Glomerular visceral epithelial cell (primary cell): ENCODE data around the gene KLHL26.
A peak's percentile ranks its signal among the peaks of the same experiment; 100 is the strongest.
"Not testable (repeated sequence)": the region's sequence is repeated elsewhere in the genome, so short reads cannot be mapped to it uniquely, and the experiment has no call there.

ENCODE experiments used
- DNase-seq: peaks from one replicate; pipeline ENCODE4 v3.0.0-alpha.2; 2016; ENCODE audit errors: extremely low spot score

The KLHL26 gene, protein sequence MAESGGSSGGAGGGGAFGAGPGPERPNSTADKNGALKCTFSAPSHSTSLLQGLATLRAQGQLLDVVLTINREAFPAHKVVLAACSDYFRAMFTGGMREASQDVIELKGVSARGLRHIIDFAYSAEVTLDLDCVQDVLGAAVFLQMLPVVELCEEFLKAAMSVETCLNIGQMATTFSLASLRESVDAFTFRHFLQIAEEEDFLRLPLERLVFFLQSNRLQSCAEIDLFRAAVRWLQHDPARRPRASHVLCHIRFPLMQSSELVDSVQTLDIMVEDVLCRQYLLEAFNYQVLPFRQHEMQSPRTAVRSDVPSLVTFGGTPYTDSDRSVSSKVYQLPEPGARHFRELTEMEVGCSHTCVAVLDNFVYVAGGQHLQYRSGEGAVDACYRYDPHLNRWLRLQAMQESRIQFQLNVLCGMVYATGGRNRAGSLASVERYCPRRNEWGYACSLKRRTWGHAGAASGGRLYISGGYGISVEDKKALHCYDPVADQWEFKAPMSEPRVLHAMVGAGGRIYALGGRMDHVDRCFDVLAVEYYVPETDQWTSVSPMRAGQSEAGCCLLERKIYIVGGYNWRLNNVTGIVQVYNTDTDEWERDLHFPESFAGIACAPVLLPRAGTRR

DNA sequence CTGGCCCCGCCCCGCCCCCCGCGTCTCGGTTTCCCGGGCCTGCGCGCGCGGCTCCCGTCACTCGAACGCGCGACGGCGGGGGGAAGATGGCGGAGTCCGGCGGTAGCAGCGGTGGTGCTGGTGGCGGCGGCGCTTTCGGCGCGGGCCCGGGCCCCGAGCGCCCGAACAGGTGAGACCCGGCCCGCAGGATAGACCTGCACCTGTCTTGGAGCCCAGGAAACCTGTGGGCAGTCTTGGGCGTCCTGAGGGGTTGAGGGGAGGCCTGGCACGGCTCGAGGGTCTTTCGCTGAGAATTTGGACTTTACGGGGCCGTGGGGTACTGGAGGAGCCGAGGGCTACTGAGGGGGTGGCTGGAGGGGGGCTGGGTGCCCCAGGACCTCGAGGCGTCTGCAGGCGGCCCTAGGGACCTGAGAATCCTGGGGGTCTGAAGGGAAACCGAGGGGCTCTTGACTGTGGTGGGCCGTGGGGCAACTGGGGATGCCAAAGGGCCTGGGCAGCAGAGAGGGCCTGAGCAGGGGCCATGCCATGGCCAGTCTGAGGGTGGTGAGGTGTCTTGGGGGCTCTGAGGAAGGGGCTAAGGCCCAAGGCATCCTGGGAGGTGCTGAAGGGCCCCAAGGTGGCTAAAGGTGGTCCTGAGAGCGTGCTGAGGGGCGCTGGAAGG, at the start of gene KLHL26:
KLHL26 (plus strand) TSS at position 60 of the 661 bp plus-strand sequence; CDS start at position 87, 27 bp downstream.
- DNase-seq, result no peak

DNA sequence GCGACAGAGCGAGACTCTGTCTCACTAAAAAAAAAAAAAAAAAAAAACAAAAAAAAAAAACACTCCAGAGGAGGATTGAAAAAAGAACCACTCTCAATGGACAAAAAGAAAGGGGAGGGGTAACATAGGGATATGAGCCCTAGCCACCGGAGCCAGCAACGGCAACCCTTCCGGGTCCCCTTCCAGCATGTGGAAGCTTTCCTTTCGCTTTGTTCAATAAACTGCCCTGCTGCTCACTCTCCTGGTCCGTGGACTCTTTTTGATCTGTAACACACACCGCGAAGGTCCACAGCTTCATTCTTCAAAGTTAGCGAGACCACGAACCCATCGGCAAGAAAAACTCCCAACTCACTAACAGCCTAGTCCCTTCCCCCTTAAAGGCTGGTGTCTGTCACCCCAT, 49.3 kb upstream of the KLHL26 start:
- DNase-seq, result no peak

DNA sequence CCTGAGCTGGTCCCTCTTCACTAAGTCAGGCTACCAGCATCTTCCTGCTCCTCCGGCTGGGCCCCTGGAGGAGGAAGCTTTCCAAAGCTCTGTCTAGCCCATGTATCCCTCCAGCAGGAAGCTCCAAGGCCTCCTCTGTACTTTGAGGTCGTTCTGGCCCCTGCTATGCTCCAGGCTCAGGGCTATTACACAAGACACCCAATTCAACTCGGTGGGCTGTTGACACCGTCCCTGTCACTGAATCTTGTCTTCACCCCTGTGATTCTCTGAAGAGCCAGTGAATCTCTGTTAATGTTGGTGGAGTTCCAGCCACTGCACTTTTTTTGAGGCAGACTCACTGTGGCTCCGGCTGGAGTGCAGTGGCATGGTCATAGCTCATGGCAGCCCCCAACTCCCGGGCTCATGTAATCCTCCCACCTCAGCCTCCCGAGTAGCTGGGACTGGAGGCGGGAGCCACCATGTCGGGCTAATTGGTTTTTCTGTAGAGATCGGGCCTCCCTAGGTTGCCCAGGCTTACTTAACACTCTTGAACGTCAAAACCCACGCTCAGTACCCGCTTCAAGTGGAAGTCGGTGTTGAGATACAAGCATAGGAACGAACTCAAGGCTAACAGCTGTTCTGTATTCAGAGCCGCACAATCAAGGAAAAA, 48.7 kb upstream of the KLHL26 start:
- DNase-seq, result no peak

DNA sequence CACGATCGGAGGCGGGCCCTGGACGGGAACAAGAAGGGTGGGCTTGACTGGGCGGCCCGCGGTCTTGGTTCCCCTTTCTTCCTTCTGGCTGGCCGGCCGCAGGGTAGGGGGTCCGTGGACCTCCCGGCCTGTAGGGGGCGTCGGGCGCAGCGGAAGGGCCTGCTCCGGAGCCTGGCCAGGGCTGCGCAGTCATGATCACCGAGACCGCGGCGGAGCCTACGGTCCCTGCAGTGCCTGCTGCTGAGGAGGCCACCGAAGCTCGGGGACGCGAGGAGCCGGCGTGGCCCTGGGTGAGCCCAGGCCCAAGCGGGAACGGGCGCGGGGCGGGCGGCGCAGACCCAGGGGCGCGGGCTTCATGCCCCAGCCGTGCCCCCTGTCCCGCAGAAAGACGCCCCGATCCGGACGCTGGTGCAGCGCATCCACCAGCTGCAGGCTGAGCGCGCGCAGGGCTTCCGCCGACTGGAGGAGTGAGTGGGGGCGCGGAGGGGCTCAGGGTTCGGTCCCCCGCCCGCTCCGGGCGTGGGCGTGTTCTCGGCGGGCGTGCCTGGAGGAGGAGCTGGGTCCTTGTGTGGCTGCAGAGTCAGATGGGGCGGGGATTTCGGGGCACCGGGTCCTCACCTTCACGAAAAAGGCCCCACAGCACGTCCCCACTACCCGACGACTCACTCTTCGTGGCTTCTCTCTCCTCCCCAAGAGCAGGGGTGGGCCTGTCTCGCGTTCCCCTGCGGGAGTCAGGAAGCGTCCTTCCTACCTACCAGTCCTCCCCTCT, 48.0 kb upstream of the KLHL26 start, which contains the start of gene REX1BD:
REX1BD (plus strand) TSS at position 188 of the 769 bp plus-strand sequence; CDS start at position 192, 4 bp downstream.
- DNase-seq, result peak; percentile 82

DNA sequence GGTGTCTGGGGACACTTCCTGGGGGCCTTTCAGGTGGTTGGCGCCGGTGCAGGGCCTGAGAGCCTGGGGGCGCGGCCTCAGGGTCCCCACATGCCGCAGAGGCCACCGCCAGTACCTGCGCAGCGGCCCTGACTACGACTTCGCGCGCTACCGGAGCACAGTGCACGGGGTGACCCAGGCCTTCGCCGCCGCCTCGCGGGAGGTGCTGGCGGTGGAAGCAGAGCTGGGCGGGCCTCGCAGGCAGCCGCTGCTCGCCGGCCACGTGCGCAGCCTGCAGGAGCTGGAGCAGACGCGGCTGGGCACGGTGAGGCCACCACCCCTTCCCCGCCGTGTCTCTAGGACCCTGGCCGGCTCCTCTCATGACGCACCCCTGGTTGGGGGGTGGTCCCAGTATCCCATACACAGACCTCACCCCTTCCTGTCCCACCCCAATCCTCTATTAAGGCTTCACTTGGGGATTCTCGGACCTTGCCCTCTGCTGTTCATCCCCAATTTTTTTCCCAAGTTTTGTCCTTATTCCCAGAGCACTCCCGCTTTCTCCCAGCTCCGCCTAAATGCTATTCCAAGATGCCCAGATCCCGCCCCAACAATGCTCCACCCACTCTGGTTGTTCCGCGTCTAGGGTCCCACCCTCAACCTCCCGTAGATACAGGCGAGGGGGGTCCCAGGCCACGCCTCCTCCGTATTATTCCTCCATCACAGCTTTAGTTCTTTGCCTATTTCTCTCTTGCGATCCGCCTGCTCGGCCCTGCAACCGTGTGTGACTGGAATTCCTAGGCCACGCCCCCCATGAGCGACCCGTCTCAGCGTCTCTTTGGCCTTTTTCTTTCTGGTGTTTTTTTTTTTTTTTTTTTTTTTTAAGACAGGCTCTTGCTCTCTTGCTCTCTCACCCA, 47.2 kb upstream of the KLHL26 start:
- peak; percentile 64 for DNase-seq

DNA sequence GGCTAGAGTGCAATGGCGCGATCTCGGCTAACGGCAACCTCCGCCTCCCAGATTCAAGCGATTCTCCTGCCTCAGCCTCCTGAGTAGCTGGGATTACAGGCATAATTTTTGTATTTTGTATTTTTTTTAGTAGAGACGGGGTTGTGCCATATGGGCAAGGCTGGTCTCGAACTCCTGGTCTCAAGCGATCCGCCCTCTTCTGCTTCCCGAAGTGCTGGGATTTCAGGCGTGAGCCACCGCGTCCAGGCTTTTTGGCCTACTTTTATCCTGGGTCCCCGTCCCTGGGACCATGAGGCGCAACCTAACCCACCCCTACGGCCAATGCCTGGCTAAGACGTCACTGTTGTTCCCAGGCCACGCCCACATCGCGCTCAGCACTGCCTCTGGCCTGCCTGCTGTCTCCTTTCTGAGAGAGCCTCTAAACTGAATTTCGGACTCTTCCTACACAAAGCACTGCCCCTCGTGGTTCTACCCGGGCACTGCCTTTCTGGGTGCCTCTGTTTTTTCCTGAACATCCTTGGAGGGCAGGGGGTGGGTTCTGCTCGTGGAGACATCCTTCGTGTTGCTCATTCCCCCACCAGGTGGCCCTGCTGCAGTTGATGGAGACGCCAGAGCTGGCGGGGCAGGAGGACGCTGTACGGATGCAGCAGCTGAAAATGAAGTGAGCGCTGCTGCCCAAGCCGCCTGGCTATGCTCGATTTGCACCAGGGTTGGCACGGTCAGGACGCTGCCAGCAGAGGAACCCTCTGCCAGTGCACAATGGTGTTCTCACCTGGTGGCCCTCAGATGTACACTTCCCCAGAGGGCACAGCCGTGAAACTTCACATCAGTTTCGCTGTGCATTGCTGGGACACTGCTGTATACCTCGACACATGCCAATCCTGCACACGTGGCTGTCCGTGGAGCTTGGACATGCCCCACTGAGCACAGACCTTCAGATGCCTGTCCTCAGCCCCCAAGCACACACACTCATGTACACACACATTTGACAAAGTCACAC, 46.3 kb upstream of the KLHL26 start:
- no peak for DNase-seq

DNA sequence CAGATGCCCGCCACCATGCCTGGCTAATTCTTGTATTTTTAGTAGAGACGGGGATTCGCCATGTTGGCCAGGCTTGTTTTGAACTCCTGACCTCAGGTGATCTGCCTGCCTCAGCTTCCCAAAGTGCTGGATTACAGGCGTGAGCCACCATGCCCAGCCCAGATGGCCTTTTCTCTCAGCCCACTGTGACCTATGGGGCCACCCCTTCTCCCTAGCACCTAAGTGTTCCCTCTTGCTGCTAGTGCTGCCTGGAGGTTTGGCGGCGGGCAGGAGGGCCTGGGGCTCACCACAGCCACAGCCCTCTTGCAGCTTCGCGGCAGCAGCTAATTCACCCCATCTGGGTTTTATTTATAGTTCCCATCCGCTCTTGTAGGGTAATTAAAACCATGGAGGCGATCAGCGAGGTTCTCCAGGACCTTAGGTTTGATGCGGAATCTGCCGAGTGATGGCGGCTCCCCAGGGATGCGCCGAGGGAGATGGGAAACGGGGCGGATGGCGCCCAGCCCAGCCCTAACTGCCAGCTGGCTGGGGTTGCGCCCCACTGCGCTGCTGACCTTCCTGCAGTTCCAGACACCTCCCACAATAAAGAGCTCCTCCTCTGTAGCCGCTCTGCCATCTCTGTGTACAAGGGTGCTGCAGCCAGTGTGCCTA, 45.0 kb upstream of the KLHL26 start:
- DNase-seq, result no peak

DNA sequence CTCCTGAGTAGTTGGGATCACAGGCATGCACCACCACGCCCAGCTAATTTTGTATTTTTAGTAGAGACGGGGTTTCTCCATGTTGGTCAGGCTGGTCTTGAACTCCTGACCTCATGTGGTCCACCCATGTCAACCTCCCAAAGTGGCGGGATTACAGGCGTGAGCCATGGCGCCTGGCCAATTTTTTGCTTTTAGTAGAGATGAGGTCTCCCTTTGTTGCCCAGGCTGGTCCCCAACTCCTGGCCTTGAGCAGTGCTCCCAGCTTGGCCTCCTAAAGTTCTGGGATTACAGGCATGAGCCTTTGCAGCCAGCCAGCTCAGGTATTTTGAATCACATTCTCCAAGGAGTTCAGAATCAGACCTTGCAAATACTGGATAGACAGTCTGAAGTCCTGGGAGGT, 44.1 kb upstream of the KLHL26 start:
- DNase-seq, result not testable (repeated sequence)

DNA sequence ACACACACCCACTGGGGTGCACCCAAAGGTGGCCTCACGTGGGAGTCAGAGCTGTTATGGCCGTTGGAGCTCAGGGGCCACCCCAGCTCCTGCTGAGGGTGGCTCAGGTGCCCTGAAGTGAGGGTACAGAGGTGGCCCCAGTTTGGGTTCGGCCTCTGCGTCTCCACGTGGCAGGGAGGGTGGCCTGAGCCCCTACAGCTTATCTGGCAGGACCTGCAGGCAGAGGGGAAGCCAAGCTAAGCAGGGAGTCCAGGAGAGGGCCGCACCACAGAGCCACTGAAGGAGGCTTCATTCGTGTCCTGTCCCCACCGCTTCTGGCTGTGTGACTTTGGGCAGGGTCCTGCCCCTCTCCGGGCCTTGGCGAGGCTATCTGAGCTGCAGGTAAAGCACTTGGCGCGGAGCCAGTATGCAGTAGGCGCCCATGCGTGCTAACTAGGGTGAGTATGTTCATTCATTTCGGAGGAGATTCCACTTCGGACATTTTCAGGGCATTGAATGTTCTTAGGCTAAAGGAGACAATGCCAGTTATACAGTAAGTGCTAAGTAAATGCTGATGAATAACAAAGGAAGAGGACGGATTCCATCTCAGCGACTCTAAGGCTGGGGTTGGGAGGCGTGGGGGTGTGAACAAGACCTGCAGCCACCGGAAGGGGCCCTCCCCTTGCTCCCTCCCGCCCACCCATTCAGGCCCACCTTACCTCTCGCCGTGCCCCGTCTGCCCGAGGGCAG, 43.3 kb upstream of the KLHL26 start:
- no peak for DNase-seq

DNA sequence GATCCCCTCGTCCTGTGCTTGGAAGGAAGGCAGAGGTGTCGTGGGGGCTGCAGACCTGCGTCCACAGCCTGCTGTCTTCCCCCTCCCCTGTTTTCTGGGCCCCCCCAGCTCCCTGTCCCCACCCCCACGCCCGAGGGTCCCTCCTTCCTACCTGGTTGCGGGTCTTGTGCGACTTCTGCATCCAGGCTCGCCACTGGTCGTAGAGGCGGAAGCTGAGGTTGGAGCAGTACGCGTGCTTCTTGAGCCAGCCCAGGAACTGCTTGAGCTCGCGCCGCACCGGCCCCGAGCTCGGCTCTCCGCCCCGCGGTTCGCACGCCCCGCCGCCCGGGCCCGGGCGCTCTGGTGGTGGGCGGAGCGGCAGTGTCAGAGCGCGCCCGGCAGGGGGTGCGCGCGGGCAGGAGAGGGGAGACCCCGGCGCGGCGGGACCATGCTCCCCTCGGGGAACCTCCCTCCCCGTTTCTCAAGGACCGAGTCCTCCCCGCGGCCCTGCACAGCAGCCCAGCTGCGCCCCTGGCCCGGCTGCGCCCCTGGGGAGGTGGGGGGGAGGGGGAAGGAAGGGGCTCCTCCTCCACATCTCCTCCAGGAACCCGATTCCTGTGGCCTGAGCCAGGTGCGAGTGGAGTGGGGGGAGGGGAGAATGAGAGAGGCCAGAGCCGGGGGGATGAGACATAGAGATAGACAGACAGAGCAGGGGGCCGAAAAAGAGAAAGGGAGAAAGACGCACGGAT, 42.6 kb upstream of the KLHL26 start:
- peak; percentile 79 for DNase-seq

DNA sequence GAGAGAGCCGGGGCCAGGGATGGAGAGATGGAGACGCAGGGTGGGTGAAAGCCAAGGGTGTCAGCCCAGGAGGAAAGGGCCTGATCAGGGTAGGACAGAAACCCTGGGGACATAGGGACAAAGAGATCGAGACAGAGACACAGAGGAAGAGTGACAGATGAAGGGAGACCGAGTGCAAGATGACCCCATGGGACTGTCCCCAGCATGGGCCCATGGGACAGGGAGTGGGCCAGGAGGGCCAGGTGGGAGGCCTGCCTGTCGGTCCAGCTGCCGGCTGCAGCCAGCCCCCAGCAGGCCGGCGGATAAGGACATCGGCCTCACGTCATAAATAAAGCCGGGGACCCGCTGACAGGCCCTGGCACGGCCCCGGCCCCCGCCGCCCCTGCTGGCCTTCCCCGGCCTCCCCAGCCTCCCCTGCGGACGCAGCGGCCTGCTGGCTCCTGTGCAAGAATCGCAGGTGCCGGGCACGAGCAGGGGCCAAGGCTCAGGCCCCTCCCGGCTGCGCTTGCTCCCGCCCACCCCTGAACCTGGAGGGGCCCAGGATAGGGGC, 41.9 kb upstream of the KLHL26 start:
- DNase-seq, result no peak

DNA sequence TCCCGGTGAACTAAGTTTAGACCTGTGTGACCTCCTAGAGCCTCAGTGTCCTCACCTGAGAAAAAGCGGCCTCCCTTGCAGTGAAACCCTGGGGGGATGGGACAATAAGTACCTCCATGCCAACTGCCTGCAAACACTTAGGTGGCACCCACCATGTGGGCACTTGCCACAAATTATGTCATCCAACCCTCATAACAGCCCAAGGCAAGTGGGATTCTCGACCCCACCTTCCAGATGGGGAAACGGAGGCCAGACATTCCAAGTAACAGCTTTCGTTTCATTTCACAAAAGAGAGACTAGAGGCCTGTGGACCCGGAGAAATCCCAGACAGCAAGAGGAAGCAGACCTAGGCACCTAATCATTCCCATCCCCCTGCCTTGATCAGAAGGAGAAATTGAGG, 41.4 kb upstream of the KLHL26 start:
- no peak for DNase-seq

DNA sequence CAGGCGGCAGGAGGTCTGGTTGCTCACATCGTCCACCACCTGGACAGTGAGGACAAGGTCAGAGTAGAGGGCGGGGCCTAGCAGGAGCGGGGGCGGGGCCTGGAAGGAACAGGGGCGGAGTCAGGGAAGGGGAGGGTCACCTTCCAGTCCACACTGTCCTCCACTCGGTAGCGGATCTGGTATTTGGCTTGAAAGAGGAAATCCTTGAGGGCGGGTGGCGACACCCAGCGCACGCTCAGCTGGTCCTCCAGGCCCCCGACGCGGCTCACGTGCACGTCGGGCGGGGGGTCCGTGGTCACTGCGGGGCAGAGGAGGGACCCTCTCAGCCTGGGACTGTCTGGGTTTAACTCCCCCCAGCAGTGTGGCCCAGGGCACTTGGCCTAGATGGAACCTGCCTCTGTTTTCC, 40.1 kb upstream of the KLHL26 start:
- no peak for DNase-seq

DNA sequence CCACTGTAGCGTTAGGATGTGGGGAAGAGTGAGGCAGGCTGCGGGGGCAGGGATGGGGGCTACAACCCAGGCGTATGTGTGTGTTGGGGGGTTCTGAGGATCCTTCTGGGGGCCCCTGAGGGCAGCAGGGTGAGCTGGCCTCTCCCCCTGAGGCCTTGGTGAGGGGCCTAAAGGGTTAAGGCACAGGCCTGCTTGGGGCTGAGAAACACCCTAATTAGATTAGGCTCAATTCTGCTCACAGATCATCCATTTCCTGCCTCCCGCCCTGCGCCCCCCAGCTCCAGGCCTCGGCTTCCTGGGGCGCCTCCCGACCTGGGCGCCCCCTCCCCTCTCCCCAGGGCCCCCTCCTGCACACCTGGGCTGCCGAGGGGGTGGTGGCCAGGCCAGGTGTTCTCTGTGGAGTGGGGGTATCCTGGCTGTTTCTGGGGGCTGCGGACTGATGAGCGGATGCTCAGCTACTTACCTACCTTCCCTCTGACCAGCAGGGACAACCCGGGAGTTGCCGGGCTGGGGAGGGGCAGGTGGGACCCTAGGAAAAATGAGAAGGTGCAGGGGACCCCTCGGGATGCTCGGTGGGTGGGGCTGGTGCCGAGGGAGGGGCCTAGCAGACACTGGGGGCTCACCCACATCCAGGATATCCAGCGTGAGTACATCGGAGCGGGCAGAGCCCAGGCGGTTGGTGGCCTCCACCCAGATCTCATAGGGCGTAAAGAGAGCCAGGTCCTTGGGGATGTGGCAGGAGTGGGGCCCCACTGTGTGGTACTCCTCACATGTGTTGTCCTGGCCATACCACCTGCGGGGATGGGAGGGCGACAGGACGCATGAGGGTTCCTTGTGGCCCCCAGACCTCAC, 38.8 kb upstream of the KLHL26 start:
- no peak for DNase-seq

DNA sequence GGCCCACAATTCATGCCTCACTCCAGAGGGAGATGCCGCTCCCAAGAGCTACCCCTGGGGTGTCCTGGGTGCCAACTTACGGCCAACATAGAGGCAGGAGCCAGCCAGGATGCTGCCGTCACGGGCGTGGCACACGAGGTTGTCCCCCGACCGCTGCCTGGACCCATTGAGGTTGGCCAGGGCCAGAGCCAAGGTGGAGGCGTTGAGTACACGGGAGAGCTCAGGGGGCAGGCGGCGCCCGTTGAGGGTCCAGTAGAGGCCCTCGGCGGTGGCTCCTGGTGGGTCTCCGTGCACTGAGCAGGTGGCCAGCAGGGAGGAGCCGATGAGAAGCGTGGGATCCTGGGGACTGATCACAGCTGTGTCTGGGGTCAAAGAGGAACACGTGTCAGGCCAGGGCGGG, 37.3 kb upstream of the KLHL26 start:
- DNase-seq, result no peak
